Kidney epithelial cell (primary cell): Measurements from ENCODE around the gene KCNT2. TPM values are rescaled to one million over a fixed set of nuclear protein-coding genes. Genes with fewer than 3 reads are reported as not detected.
"Not testable (repeated sequence)": the region's sequence is repeated elsewhere in the genome, so short reads cannot be mapped to it uniquely, and the experiment has no call there.

Experiments
- DNase-seq: peaks from one replicate; pipeline ENCODE4 v3.0.0-alpha.2; 2010; ENCODE audit warnings: low read depth
- H3K27me3 ChIP-seq: 2 replicates; pipeline ENCODE4 v1.6.0; 2011; ENCODE audit warnings: low read length; ENCODE audit not compliant: control insufficient read depth, insufficient read depth
- H3K36me3 ChIP-seq: 2 replicates; pipeline ENCODE4 v1.5.1; 2011; ENCODE audit warnings: low read length; ENCODE audit not compliant: control insufficient read depth, insufficient read depth
- H3K4me3 ChIP-seq: 2 replicates; pipeline ENCODE4 v1.5.1; 2011; ENCODE audit warnings: low read depth, mild to moderate bottlenecking, control low read depth, low read length
- total RNA-seq: library from RNA; depleted of rRNA; stranded (reverse); fragments of >200 nt; gene quantifications from 2 replicates; pipeline ENCODE4 v1.2.3, GENCODE V29; 2015
- TF ChIP-seq, protein P1 (sequence below): IDR thresholded peaks from 2 replicates; pipeline ENCODE4 v1.5.1; 2011; ENCODE audit warnings: mild to moderate bottlenecking, moderate library complexity, low read length, control low read depth, inconsistent platforms; ENCODE audit not compliant: insufficient read depth, poor library complexity, severe bottlenecking

The KCNT2 gene
- total RNA-seq, 1 donor from 2014 or later, result 1.8 TPM

DNA sequence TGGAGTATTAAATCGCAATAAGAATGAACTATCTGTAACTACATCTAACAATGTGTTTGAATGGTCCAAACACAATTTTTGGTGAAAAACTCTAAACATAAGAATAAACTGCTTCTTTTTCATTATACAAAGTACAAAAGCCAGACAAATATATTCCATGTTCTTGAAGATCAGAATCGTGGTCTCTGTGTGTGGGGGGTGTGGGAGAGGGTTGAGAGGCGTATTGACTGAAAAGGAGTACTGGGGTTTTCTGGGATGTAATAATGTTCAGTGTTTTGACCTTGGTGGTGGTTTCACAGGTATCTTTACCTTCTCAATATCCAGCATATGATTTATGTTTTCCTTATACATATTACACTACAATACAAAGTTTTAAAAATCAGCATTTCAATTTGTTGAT, 42.8 kb upstream of the KCNT2 start:
- no peaks in the 10 kb centered on the region for H3K27me3 ChIP-seq
- H3K36me3 ChIP-seq, result no peaks in the 10 kb centered on the region
- TF ChIP-seq, protein P1, sequence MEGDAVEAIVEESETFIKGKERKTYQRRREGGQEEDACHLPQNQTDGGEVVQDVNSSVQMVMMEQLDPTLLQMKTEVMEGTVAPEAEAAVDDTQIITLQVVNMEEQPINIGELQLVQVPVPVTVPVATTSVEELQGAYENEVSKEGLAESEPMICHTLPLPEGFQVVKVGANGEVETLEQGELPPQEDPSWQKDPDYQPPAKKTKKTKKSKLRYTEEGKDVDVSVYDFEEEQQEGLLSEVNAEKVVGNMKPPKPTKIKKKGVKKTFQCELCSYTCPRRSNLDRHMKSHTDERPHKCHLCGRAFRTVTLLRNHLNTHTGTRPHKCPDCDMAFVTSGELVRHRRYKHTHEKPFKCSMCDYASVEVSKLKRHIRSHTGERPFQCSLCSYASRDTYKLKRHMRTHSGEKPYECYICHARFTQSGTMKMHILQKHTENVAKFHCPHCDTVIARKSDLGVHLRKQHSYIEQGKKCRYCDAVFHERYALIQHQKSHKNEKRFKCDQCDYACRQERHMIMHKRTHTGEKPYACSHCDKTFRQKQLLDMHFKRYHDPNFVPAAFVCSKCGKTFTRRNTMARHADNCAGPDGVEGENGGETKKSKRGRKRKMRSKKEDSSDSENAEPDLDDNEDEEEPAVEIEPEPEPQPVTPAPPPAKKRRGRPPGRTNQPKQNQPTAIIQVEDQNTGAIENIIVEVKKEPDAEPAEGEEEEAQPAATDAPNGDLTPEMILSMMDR, result no peak
- H3K4me3 ChIP-seq, result no peak overlapping the region
- no peak for DNase-seq

DNA sequence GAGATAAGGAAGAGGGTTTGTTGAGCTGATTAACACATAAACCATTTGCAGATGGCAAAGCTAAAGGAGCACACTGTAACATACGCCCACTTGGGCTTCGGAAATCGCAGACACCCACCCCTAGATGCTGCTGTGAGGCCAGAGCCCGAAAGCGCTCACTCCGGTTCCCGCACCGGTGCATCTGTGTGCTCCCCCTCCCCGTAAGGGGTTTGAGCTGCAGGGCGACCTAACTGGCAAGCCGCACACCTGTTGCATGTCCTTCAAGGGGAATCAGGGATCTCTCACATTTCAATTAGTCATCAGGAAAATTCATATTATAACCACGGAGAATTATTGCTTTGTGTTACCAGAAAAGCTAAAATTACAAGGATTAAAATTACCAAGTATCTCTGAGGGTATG, 42.2 kb upstream of the KCNT2 start:
- no peaks in the 10 kb centered on the region for H3K27me3 ChIP-seq
- DNase-seq, result no peak
- H3K4me3 ChIP-seq, result no peak overlapping the region
- no peaks in the 10 kb centered on the region for H3K36me3 ChIP-seq
- TF ChIP-seq, protein P1, result no peak

DNA sequence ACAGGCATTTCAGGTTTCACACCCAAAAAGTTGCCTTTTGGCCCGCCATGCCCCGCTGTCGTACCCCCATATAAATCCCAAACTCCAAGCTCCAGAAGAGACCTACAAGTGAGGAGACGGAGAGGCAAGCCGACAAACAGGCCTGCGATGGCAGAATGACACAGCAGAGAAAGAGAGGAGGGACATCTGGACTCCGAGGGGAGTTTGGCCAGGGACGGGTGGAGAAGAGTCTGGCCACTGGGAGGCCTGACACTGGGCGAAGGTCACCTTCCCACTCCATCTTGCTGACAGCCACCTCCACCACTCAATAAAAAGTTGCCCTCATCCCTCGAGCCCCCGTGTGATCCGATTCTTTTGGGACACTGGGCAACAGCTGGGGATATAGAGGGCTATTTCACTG, 41.8 kb upstream of the KCNT2 start:
- DNase-seq, result no peak
- no peaks in the 10 kb centered on the region for H3K27me3 ChIP-seq
- no peak overlapping the region for H3K4me3 ChIP-seq
- H3K36me3 ChIP-seq, result no peaks in the 10 kb centered on the region
- TF ChIP-seq, protein P1, result no peak

DNA sequence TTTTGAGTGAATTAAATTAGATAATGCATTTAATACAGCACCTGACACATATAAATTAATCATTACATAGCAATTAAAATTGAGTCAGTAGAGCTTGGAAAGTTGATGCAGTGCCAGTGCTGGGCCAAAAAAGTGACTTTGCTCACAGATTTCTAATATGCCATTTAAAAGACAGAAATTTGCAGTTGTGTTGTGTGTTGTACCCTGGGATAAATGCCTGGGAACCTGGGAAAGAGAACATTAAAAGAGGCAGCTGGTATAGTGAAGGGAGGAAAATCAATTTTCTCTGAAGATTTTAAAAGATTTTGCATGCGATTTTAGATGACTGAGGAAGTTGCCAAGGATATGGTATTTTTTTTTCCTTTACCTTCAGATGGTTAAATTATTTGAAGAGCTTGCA, 32.7 kb upstream of the KCNT2 start:
- Histone ChIP-seq H3K27me3 (no peaks in the 10 kb centered on the region), H3K36me3 (no peaks in the 10 kb centered on the region), H3K4me3 (no peak overlapping the region)
- no peak for DNase-seq
- TF ChIP-seq, protein P1, result no peak

DNA sequence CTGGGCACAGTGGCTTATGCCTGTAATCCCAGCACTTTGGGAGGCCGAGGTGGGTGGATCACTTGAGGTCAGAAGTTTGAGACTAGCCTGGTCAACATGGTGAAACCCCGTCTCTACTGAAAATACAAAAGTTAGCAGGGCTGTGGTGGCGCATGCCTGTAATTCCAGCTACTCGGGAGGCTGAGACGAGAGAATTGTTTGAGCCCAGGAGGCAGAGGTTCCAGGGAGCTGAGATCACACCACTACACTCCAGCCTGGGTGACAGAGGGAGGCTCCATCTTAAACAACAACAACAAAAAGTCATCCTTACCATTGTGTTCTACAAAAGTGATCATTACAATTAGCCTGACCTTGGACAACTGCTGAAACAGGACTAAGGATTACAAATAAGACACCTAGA, 31.1 kb upstream of the KCNT2 start:
- not testable (repeated sequence) for H3K4me3 ChIP-seq, H3K27me3 ChIP-seq, H3K36me3 ChIP-seq, DNase-seq

DNA sequence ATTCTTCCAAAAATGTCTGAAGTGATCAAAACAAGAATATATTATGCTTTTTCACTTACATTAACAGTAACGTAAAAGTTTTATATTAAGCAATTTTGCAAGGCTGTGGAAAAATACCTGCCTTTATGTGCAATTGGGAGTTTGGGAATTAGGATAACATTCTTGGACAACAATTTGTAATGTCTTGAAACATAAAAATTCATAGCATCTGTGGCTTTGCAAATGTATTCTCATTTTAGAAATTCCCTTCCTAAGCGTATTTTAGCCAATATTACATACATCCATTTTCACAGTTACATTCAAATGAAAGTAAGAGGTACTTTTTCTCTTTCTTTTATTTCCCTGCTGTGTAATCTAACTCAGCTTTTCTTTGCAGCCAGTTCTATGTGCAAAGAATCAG, 30.2 kb upstream of the KCNT2 start:
- H3K4me3 ChIP-seq, result no peak overlapping the region
- TF ChIP-seq, protein P1, result no peak
- no peaks in the 10 kb centered on the region for H3K27me3 ChIP-seq
- no peaks in the 10 kb centered on the region for H3K36me3 ChIP-seq
- no peak for DNase-seq
